Measurements from ENCODE around the gene SLC6A7. TPM values are rescaled to one million over a fixed set of nuclear protein-coding genes. Genes with fewer than 3 reads are reported as not detected.

SLC6A7 gene
- total and polyA plus RNA-seq, 8 donors: 29.3 TPM; not detected in 7

- Histone ChIP-seq H3K9me3 (no peaks in the 10 kb centered on the region), H3K27me3 (no peaks in the 10 kb centered on the region), H3K36me3 (no peaks in the 10 kb centered on the region), H3K4me3 (no peak overlapping the region), H3K4me1 (peaks cover 0 to 8% (median 3%) of the 10 kb centered on the region in 4 donors), H3K27ac (no peak overlapping the region)
- intact Hi-C loops (cut with DNase I; ENCODE audit: low total_unique reads): no loop called here
- 90 to 98% (median 94%) methylated on average over 6 to 10 of the region's 10 CpGs for WGBS, 5 donors
- no peak for DNase-seq
- TF ChIP-seq, protein P1, sequence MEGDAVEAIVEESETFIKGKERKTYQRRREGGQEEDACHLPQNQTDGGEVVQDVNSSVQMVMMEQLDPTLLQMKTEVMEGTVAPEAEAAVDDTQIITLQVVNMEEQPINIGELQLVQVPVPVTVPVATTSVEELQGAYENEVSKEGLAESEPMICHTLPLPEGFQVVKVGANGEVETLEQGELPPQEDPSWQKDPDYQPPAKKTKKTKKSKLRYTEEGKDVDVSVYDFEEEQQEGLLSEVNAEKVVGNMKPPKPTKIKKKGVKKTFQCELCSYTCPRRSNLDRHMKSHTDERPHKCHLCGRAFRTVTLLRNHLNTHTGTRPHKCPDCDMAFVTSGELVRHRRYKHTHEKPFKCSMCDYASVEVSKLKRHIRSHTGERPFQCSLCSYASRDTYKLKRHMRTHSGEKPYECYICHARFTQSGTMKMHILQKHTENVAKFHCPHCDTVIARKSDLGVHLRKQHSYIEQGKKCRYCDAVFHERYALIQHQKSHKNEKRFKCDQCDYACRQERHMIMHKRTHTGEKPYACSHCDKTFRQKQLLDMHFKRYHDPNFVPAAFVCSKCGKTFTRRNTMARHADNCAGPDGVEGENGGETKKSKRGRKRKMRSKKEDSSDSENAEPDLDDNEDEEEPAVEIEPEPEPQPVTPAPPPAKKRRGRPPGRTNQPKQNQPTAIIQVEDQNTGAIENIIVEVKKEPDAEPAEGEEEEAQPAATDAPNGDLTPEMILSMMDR (IDR thresholded peaks at IDR 0.05): no peak
- TF ChIP-seq POLR2AphosphoS5 (IDR thresholded peaks at IDR 0.05): no peak
- TF ChIP-seq POLR2A (IDR thresholded peaks at IDR 0.05): no peak
Measured at GRCh38 chr5:150253416-150254208, 63.8 kb downstream of the SLC6A7 start.

- no peak overlapping the region for H3K4me3 ChIP-seq
- H3K27me3 ChIP-seq: no peaks in the 10 kb centered on the region
- no peak overlapping the region for H3K27ac ChIP-seq
- TF ChIP-seq POLR2AphosphoS5 (IDR thresholded peaks at IDR 0.05) (no peak), POLR2A (IDR thresholded peaks at IDR 0.05) (no peak), EP300 (IDR thresholded peaks at IDR 0.05) (no peak)
- TF ChIP-seq, protein P1 (IDR thresholded peaks at IDR 0.05): no peak
- H3K4me1 ChIP-seq: peaks cover 0 to 8% (median 3%) of the 10 kb centered on the region in 4 donors
- no peaks in the 10 kb centered on the region for H3K9me3 ChIP-seq
- intact Hi-C loops (cut with DNase I; ENCODE audit: low total_unique reads): no loop called here
- WGBS, 5 donors: 54 to 65% (median 60%) methylated on average over 7 of the region's 7 CpGs
- H3K36me3 ChIP-seq: no peaks in the 10 kb centered on the region
- DNase-seq: no peak
Measured at GRCh38 chr5:150254363-150254762, 64.5 kb downstream of the SLC6A7 start.

GRCh38 chr5:150254774-150255173 is 64.9 kb downstream of the SLC6A7 start:
- no peaks in the 10 kb centered on the region for H3K27me3 ChIP-seq
- 30 to 67% (median 53%) methylated on average over 4 of the region's 4 CpGs for WGBS, 5 donors
- intact Hi-C loops (cut with DNase I; ENCODE audit: low total_unique reads): no loop called here
- no peaks in the 10 kb centered on the region for H3K36me3 ChIP-seq
- H3K4me1 ChIP-seq: peaks cover 0 to 8% (median 3%) of the 10 kb centered on the region in 4 donors
- DNase-seq: no peak
- no peak for TF ChIP-seq EP300 (IDR thresholded peaks at IDR 0.05)
- TF ChIP-seq POLR2A (IDR thresholded peaks at IDR 0.05): no peak
- no peak for TF ChIP-seq POLR2AphosphoS5 (IDR thresholded peaks at IDR 0.05)
- TF ChIP-seq, protein P1 (IDR thresholded peaks at IDR 0.05): no peak
- H3K9me3 ChIP-seq: no peaks in the 10 kb centered on the region
- no peak overlapping the region for H3K4me3 ChIP-seq
- no peak overlapping the region for H3K27ac ChIP-seq

DNA sequence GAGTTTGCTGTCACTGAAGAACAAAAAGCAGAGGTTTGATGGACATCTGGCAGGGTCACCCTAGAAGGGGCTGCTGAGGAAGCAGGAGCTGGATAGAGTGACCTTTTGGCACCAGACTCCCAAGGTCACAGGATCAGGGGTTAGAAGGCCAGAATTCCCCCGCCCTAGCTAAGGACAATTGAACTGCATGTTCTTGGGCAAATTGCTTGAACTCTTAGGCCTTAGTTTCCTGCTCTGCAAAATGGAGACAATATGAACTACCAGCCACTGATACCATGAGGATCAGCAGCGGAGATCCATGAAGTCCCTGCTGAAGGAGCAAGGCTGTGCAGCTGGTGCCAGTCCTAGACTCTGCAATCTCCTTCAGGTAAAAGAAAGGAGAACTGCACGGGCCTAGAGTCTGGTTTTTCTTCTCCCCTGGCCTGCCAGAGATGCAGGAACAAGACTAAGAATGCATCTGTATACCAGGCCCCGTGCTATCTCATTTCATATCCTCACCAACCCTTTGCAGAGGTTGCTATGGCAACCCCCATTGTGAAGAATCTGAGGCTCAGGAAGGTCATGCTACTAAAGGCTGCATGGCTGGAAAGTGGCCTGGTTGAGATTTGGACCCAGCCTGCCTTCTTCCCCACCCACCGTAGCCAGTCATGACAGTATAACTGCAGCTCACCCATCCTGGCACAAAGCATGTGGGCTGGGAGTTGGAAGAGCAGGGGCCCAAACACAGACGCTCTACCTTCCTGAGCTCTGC is 66.0 kb downstream of the SLC6A7 start:
- WGBS, 5 donors: 59 to 81% (median 68%) methylated on average over 6 of the region's 6 CpGs
- Histone ChIP-seq H3K9me3 (no peaks in the 10 kb centered on the region), H3K36me3 (no peaks in the 10 kb centered on the region), H3K4me1 (peaks cover 0 to 8% (median 3%) of the 10 kb centered on the region in 4 donors), H3K27me3 (no peaks in the 10 kb centered on the region), H3K4me3 (no peak overlapping the region), H3K27ac (no peak overlapping the region)
- intact Hi-C loops (cut with DNase I; ENCODE audit: low total_unique reads): no loop called here
- TF ChIP-seq POLR2AphosphoS5 (IDR thresholded peaks at IDR 0.05): no peak
- TF ChIP-seq, protein P1 (IDR thresholded peaks at IDR 0.05): no peak
- TF ChIP-seq POLR2A (IDR thresholded peaks at IDR 0.05): no peak
- no peak for TF ChIP-seq EP300 (IDR thresholded peaks at IDR 0.05)
- no peak for DNase-seq

Data from stomach (tissue), 9 donors.